NCI-H1694 treated with DMSO at 0.1 percent for 48 hours (cell line): ENCODE results near the gene C8B.

Experiments
- DNase-seq: peaks from one replicate; lab custom pipeline; 2025; lab: John Stamatoyannopoulos, UW

Gene C8B

DNA sequence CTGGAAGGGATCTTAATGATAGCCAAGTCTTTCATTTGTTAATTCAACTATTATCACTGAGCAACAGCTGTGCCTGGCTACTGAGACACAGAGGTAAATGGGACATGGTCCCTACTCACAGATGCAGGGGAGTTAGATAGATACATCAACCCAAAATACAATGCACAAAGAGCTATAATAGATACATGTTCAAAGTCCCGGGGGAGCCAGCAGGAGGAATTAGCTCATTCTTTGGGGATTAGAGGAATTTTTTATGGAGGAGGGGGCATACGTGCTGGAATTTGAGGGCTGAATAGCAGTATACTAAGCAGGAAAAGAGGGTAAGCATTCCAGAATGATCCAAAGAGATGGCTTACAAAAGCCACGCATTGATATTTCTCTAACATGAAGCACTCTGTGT is 34.6 kb downstream of the C8B start:
- DNase-seq, result no peak

DNA sequence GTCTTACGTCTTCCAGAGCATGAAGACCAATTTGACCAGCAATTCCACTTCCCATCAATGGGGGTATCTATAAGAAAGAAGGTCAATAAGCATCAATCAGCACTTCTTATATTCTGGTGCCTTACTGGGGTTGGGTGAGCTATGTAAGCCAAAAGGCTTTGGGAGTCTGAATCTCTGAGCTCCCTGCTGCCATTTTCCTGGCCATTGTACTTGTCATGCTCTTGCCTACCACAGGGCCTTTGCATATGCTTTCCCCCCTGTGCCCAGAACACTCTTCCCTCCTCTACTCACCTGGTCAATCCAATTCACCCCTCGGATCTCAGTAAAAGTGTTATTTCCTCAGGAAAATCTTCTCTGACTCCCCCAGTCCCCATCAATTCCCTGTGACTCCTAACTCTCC is 36.3 kb downstream of the C8B start:
- DNase-seq, result no peak

DNA sequence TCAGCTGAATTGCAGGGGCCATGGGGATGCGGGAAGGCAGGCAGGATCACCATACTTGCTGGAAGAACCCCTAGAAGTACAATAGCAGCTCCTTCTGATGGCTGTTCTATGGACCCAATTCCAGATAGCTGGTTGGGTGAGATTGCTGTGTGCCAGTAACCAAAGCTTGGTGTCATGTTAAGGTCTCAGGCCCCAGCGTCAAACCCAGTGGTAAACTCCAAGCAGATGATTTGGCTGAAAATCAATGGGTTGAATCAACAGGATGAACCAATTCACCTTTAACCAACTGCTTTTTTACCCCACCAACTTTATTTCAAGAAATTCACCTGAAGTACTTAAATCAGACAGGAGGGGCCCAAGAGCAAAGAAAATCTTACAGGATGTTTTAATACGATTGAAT is 37.8 kb downstream of the C8B start:
- DNase-seq, result no peak

DNA sequence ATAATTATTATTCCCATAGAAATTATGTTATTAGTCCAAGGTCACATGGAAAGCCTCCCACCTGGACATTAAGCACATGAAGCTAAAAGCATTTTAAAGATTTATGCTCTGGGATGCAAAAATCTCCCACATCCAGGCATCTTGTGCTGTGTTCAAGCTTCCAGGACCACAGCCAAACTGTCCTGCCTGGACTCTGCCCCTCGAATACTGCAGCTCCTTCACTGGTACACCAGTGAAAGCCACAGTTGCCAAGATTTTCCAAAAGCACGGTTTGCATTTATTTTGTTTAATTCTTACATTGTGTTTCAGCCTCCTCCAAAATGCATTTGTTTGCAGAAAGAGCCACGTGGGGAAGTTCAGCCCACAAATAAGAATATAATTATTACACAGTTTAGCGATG is 38.6 kb downstream of the C8B start:
- no peak for DNase-seq

DNA sequence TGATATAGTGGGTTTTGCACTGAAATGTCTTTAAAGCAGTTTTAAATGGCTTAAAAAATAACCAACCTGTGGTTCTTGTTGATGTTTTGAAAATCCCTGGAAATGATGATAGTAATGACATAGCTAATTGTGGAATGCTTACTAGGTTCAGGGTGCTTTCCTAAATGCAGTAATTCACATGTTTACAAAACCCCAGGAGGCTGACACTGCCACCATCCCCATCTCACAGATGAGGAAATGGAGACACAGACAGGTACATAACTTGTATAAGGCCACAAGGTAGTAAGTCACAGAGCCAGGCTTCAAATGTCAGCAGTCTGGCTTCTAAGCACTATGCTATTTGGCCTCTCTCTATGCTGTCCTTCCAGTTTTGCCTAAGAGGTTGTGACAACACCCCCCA is 40.6 kb downstream of the C8B start:
- DNase-seq, result no peak

DNA sequence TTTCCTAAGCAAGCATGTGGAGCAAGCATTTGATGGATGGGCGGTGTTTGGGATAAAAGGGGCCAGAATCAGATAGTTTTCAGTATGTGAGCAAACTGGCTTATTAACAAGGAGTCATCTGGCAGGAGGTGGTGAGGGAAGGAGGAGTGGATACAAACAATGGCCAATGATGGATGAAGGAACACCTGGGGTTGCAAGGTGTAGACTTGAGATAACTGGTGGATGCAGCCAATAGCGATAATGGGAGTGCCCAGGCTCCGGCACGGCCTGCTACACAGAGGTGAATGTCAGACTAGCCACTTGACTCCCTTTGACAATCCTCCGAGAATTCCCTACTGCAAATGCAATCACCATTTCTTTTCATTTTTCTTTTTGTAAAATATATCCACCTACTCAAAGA is 41.7 kb downstream of the C8B start:
- DNase-seq, result no peak

DNA sequence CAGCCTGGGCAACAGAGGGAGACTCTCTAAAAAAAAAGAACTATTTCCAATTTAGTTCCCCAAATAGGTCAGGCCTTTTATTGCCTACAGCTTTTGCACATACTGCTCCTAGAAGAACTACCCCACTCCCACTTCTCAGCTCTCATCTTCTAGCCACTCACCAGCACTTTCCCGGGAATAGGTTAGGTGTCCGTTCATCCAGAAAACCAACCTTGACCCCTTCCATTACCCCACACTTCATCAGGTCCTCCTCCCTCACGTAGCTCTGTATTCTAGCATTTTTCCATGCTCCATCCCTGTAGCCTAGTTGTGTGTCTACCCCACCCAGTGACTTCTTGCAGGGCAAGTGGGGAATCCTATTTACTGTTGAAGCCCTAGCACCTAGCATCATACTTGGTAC is 42.6 kb downstream of the C8B start:
- no peak for DNase-seq

DNA sequence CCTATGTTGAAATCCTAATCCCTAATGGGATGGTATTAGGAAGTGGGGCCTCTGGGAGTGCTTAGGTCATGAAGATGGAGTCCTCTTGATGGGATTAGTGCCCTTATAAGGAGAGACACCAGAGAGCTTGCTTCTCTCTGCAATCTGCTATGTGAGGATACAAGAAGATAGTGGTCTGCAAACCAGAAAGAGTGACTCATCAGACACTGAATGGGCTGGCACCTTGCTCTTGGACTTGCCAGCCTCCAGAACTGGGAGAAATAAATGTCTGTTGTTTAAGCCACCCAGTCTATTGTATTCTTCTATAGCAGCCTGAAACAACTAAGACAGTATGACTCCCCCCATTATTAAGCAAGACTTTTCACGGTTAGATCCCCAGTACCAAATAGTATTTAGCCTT is 43.3 kb downstream of the C8B start:
- no peak for DNase-seq

DNA sequence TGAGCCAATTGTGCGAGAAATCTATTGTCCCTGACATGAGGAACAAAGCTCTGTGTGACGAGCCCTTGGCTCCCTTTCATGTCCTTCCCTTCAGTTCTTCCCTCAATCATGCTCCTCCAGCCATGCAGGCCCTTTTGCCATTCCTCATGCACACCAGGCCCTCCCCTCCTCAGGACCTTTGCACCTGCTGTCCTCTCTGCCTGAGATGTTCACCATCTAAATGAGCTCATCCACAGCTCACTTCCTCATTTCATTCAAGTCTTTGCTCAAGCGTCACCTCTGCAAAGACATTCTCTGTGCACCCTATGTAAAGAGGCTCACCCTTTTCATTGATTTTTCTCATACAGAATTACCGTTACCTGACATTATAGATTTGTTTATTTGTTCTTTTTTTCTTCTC is 43.7 kb downstream of the C8B start:
- no peak for DNase-seq

DNA sequence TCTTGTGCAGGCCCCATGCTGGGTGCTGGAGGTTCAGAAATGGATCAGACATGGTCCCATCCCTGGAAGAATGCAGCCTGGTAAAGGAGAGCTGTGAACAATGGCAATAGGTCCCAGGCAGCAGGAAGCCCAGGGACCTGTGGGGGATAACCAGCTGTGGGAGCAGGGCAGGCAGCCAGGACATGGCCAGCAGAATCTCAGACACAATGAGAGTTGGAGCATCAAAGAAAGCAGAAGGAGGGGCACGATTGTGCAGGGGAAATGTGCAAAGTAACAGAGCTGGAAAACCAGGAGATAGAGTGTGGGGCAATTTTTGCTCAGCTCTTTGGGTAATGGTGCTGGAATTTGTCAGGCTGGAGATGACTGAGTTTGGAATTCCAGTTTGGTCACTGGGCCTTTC is 44.3 kb downstream of the C8B start:
- no peak for DNase-seq

DNA sequence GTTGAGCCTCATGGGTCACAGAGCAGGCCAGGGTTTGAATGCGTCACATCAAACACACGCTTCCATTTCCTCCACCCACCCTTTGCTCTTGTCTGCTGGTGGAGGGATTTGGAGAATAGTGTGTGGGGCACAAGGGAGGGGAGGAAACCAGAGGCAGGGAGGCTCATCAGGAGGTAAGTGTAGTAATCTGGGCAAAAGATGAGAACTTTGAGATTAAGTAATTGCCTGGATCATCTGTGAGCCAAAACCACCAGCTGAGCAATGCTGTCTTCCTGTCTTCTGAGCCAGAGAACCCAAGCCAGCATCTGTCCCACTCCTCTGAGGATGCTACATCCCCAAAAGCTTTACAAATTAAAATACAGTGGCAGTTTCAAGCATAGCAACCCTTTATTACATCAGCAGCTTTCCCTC is 45.2 kb downstream of the C8B start:
- no peak for DNase-seq

DNA sequence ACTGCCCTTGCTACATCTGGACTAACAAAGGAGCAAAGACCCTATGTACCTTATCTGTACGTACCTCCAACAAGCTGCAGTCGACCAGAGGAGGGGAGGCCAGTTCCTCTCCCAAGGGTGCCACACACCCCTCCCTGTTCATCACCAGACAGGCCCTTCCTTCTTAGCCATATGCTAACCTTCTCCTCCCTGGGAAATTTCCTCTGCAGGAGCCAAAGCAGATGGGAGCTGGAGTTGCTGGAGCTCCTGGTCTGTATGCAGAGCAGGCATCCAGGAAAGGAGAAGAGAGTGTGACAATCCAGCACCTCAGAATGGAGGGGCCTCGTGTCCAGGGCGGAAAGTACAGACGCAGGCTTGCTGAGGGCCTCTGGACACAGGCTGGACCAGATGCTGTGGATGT is 48.5 kb downstream of the C8B start:
- DNase-seq, result no peak

DNA sequence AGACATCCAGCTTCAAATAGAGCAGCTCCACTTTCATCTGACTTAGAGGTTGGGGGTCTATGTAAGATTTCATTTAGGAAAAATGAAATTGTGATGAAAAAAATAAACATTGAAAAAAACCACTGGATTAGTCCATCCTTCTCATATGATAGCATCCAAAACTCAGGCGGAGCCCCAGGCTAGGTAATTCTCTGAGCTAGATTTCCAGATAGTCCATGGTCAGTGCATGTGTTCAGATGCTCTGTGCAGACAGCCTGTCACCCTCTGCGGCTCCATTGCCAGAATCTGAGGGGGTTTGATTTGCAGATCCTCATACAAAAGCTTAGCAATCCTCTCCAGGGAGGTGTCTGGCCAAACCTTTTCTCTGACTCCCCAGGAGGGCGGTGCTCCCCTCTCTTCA is 49.2 kb downstream of the C8B start:
- DNase-seq, result no peak

DNA sequence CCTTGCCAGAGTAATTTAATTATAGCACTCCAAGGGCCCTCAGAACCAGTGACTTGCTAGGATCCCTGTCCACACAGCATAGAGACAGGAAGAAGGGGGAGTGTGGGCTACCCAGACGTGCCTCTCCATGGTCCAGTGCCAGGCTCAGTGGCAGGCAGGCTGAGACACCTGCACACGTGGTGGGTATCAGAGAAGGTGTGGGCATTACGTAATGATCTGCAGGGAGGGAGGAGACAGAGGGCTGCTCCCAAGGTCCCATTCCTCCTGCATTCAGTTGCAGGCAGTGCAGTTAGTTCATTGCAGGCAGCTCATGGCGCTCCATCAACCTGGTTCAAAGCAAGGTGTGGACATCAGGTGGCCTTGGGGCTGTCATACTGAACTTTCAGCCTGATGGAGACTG is 49.9 kb downstream of the C8B start:
- DNase-seq, result no peak

DNA sequence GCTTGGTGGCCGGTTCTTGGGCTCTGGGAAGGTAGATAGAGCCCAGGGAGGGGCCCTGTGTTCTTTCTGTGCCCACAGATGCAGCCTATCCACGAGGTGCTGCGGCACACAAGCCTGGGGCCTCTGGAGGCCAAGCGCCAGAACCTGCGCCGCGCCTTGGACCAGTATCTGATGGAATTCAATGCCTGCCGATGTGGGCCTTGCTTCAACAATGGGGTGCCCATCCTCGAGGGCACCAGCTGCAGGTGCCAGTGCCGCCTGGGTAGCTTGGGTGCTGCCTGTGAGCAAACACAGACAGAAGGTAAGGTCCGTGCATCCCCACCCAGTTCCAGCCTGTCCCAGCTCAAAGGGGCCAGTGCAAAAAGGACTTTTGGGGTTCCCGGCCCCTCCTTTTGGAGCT is 53.5 kb downstream of the C8B start:
- DNase-seq, result no peak

DNA sequence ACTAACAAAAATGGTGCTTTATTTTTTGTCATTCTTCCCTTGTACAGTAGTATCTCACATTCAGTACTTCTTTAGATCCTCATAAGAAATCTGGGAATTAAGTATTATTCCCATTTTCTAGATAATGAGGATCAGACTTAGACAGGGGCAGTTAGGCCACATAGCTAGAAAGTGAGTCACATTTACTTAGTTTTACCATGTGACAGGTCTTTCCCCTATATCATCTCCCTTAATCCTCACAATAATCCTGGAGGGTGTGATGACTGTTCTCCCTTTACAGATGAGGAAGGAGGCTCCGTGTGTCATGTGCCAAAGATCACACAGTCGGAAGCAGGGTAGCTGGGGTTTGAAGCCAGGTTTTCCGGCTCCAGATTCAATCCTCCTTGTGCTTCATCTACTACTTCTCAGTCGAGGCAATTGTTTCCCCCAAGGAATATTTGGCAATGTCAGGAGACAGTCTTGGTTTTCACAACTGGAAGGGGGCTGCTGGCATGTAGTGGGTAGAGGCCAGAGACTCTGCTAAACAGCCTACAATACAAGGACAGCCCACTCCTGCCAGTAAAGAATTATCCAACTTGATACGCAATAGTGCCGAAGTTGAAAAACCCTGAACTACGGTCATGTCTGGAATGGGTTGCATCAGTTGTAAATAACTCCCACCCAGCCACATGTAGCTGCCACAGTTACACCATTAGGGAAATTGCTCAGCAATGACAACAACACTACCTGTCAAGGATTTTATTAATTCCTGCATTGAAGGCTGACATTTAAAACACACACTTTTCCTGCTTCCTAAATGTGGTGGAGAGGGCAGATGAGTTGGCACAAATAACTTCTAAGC is 54.5 kb downstream of the C8B start:
- no peak for DNase-seq

DNA sequence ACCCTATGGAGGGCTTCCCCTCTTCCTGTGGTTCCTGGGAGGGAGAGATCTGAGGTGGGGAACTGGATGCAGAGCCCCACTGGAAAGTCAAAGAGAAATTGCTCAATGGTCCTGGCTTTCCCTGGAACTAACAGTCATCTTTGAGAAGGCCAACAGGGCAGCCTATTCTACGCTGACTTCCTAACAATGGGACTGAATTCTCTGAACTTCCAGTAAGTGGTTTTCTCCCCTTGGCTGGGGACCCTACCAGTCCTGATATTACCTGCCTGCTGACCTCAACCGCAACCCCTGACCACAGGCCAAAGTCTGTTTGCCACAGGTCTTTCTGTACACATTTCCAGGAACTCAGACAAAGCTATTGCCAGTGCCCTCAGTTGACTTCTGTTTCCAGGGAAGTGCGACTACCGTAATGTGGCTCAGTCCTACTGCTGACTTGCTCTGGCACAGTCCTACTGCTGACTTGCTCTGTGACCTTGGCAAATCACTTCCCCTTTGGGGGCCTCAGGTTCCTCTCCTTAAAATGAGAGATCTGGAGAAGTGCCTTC is 55.3 kb downstream of the C8B start:
- no peak for DNase-seq

DNA sequence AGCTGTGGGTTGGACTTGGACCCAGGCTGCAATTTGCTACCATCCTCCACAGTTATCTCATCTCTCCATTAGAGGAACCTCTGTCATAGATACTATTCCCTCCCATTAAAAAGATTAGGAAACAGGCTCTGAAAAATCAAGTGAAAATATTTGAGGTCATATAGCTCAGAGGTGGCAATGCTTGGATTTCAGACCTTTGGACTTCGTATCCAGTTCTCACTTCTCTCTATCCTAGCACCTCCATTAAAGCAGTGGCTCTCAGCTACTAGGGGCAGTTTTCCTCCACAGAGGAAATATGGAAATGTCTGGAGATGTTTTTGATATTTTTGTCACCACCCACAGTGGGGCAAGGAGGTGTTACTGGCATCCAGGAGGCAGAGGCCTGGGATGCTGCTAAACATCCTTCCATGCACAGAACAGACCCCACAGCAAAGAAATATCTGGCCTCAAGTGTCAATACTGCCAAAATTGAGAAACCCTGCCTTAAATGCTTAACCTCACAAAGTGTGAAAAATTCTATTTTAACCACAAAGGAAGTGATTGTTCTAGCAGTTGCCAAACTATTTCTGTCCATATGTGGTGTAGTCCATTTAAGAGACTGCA is 57.1 kb downstream of the C8B start:
- no peak for DNase-seq

DNA sequence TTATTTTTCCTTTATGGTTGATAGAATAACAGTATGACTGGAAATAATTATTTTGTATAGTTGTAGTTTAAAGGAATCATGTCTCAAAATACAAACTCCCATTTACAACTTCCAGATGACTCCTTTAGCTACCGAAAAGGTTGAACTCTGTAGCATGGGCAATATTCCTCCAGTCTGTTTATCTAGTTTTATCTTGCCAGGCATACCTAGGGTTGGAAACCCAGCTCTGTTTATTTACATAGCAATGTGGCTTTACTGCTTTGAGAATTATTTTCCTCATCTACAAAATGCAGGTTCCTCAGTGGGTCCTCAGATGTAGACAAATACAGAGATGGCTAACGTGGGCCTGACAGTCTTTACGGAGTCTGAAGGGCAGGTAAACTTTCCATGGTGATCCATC is 60.1 kb downstream of the C8B start:
- DNase-seq, result no peak

DNA sequence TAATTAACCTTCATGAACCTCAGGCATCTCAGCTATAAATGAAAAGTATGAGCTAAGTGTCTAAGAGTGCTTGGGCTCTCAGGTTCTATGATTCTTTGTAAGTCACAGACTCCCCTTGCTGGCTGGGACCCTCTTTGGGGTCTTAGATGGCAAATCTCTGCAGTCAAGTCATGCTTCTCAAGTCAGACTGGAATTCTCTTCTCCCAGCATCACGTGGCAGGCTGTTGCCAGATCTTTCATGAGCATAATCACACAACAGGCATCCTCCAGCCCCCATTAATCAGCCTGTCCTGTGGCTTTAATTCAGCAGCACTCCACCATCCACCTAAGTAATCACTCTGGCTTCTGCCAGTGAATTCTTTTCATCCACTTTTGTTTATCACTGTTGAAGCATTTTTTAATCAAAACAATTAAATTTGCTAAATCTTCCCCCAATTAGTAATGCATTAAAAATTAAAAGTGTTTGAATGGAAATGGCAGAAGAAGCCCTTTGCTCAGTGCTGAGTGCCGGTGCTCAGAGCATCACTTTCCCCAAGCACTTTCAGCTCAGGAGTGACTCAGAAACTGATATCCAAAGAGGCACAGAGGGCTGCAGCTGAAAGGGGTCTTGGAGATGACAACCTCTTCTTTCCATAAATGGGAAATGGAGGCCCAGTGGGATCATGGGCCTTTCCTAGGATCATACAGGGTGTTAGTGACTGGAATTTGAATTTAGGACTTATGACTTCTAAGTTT is 61.0 kb downstream of the C8B start:
- DNase-seq, result no peak

DNA sequence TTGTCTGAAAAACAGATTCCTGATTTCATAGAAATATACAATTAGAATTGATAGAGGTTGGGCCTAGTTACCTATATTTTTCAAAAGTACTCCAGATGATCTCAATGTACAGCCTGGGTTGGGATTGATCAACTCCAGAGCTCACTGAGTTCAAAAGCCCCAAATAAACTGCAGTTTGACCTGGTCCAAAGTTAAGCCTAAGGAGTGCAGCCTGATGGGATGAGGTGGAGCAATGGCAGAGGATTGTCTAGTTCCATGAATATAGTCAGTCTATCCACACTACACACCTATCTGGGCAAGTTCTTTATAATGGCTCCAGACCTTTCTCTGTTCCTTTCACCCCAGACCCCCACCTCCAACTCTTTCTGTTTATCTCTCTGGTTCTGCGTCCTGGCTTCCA is 62.0 kb downstream of the C8B start:
- DNase-seq, result no peak

DNA sequence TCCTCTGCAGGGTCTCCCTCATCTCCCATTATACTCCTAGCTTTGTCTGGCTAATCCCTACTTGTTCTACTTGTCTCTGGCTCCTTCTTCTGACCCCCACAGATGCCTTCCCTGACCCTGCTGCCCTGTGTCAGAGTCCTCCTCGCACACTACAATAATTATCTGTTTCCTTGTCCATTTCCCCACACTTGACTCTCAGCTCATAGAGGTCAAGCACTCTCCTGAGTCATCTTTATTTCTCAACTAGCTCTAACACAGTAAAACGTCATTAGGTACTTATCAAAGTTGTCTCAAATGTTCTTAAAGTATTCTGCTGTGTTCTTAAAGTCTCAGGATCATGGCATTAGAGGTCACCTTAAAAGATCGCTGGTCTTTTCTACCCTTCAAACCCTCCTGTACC is 64.1 kb downstream of the C8B start:
- no peak for DNase-seq

DNA sequence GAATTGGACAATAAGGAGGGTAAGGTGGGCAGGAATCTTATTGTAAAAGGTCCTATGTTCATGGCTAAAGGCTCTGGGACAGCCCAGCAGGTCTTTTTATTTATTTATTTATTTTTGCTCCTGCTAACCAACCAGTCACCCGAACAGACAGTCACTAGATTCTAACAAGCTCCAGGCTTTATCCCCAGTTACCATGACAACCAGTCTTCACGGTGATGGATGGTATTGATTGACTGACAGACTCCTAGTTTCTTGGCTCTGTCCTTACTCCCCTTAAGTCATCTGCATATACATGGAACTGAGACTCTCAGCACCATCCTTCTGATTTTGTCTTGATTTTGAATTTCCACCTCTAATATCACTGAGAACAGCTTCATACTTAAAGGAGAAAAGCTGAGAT is 66.9 kb downstream of the C8B start:
- no peak for DNase-seq
